Small intestine (tissue), 7 donors: ENCODE measurements around the gene RFLNA. TPM values are rescaled to one million over a fixed set of nuclear protein-coding genes. Genes with fewer than 3 reads are reported as not detected.
A peak's percentile ranks its signal among the peaks of the same experiment; 100 is the strongest.

ENCODE experiments used
- DNase-seq, 2 donors: peaks; one replicate each; pipeline versions ENCODE4 v3.0.0 to v3.0.0-alpha.2; 2013
- FAIRE-seq: peaks from 2 replicates; lab custom pipeline; 2012; peaks lifted over from hg19 to GRCh38; lab: Jason Lieb, UNC
- H3K27ac ChIP-seq, 3 donors: one replicate each; pipeline ENCODE4 v1.5.1; 2013; ENCODE audit warnings: low read length in 2 of 3, mild to moderate bottlenecking in 2 of 3, control low read depth in 1 of 3, inconsistent platforms in 1 of 3, low read depth in 1 of 3, moderate library complexity in 1 of 3
- H3K27me3 ChIP-seq, 3 donors: one replicate each; pipeline ENCODE4 v1.6.1; 2013; ENCODE audit warnings: low read length in 3 of 3, inconsistent platforms in 1 of 3; ENCODE audit not compliant: control insufficient read depth in 3 of 3, insufficient read depth in 3 of 3
- H3K36me3 ChIP-seq, 3 donors: one replicate each; pipeline ENCODE4 v1.6.1; 2013; ENCODE audit warnings: low read length in 3 of 3, inconsistent platforms in 1 of 3, low read depth in 1 of 3, mild to moderate bottlenecking in 1 of 3, moderate library complexity in 1 of 3; ENCODE audit not compliant: control insufficient read depth in 3 of 3, insufficient read depth in 2 of 3
- H3K4me1 ChIP-seq, 3 donors: one replicate each; pipeline ENCODE4 v1.6.1; 2013; ENCODE audit warnings: low read length in 2 of 3, inconsistent platforms in 1 of 3, low read depth in 1 of 3, mild to moderate bottlenecking in 1 of 3, moderate library complexity in 1 of 3; ENCODE audit not compliant: control insufficient read depth in 3 of 3, insufficient read depth in 2 of 3
- H3K4me3 ChIP-seq, 3 donors: one replicate each; pipeline ENCODE4 v1.5.1; 2013; ENCODE audit warnings: low read length in 3 of 3, control low read depth in 1 of 3, inconsistent platforms in 1 of 3, low read depth in 1 of 3, mild to moderate bottlenecking in 1 of 3, moderate library complexity in 1 of 3
- H3K9me3 ChIP-seq, 2 donors: one replicate each; pipeline ENCODE4 v1.6.1; 2013; ENCODE audit warnings: low read depth in 1 of 2, low read length in 1 of 2; ENCODE audit not compliant: control insufficient read depth in 2 of 2, insufficient read depth in 1 of 2
- WGBS, 3 donors: extraction: QIAGEN DNeasy Blood & Tissue Kit; methylation state at CpG; one replicate each; pipeline ENCODE4 v1.1.7; 2013; 5-methylcytosine and 5-hydroxymethylcytosine counted together
- polyA plus RNA-seq, 4 donors: library from polyadenylated mRNA; stranded (reverse) in 3 of 4; unstranded in 1 of 4; fragments of 200-250 nt in 3 of 4; fragments of 120-200 nt in 1 of 4; gene quantifications; one replicate each; pipeline versions ENCODE4 v1.2.1 to v1.2.3, GENCODE V29; 2013
- donor health status: healthy with polysubstance abuse.
- donor health status: control.
- donor health status: control.
- donor health status: Bipolar disorder and iron deficiency.
- donor health status: healthy.

Gene RFLNA
- polyA plus RNA-seq, 4 donors, result 15.9 to 92.7 (median 28.3) TPM

DNA sequence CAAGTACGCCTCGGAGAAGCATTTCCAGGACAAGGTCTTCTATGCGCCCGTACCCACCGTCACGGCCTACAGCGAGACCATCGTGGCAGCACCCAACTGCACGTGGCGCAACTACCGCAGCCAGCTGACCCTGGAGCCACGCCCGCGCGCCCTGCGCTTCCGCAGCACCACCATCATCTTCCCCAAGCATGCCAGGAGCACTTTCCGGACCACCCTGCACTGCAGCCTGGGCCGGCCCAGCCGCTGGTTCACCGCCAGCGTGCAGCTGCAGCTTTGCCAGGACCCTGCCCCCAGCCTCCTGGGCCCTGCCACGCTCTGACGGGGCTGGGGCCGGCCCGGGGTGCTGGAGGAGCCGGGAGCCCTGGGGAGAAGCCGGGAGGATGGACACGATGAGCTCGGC is 19.3 kb downstream of the RFLNA start:
- 90 to 95% (median 94%) methylated on average over 28 to 30 of the region's 30 CpGs for WGBS, 3 donors
- FAIRE-seq, result no peak
- no peak for DNase-seq
- Histone ChIP-seq H3K27me3 (no peaks in the 10 kb centered on the region), H3K9me3 (no peaks in the 10 kb centered on the region), H3K4me3 (no peak overlapping the region), H3K36me3 (peaks cover 0 to 82% (median 0%) of the 10 kb centered on the region in 3 donors), H3K27ac (no peak overlapping the region), H3K4me1 (peaks cover 0 to 3% (median 0%) of the 10 kb centered on the region in 3 donors)

DNA sequence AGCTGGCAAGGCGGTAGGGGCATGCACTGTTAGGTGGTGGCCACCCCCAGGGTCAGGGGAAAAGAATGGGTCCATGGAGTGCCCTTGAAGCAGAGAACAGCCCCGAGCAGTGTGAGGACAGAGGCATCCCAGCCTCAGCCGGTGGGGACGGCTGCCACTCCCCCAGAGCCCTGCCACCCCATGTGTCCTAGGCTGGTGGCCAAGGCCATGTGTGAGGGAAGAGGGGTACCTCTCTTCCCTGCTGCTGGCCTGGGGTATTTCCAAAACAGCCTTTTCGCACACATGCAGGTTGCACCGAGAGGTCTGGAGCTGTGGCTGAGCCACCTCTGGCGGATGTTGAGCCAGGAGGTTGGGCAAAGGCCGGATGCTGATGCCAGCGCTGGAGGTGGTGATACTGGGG is 19.9 kb downstream of the RFLNA start:
- Histone ChIP-seq H3K9me3 (no peaks in the 10 kb centered on the region), H3K4me1 (peaks cover 0 to 3% (median 0%) of the 10 kb centered on the region in 3 donors), H3K27ac (no peak overlapping the region), H3K36me3 (peaks cover 0 to 77% (median 0%) of the 10 kb centered on the region in 3 donors), H3K4me3 (no peak overlapping the region), H3K27me3 (no peaks in the 10 kb centered on the region)
- 76 to 84% (median 79%) methylated on average over 8 to 9 of the region's 9 CpGs for WGBS, 3 donors
- FAIRE-seq (no peak), DNase-seq (no peak)

- 82 to 87% (median 85%) methylated on average over 16 to 17 of the region's 17 CpGs for WGBS, 3 donors
- H3K4me1 ChIP-seq, result peaks cover 0 to 3% (median 0%) of the 10 kb centered on the region in 3 donors
- FAIRE-seq (no peak), DNase-seq (no peak)
- no peak overlapping the region for H3K4me3 ChIP-seq
- H3K27me3 ChIP-seq, result no peaks in the 10 kb centered on the region
- H3K27ac ChIP-seq, result no peak overlapping the region
- peaks cover 0 to 69% (median 0%) of the 10 kb centered on the region in 3 donors for H3K36me3 ChIP-seq
- H3K9me3 ChIP-seq, result no peaks in the 10 kb centered on the region
Observed at GRCh38 chr12:124315372-124316044, 20.6 kb downstream of the RFLNA start.

DNA sequence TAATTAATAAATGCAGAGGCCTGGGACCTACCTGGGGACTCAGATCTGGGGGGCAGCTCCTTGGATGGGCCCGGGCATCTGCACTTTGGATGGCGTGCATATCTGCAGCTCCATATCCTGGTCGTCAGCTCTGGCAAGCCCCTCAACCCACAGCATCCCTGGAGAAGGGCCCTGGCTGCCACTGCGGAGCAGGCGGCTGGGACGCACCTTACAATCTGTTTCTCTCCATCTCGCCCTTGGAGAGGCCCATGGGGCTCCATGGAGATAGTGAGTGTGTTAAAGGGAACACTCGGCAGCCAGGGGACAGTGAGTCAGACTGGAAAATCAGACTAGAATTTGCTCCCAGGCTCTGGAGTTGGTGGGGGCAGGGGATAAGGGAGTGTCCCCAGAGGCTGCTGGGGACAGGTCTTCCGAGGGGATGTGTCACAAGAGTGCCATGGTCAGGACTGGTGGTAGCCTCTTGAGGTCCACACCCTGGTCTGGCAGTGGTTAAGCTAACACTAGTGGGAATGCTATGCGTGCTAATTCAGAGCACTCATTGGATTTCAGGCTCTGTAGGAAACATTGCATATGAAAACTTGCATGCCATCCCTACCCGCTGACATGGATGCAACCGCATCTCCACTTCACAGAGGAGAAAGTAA is 21.5 kb downstream of the RFLNA start:
- Histone ChIP-seq H3K27me3 (no peaks in the 10 kb centered on the region), H3K9me3 (no peaks in the 10 kb centered on the region), H3K36me3 (peaks cover 0 to 61% (median 0%) of the 10 kb centered on the region in 3 donors), H3K4me3 (no peak overlapping the region), H3K27ac (no peak overlapping the region), H3K4me1 (peaks cover 0 to 3% (median 0%) of the 10 kb centered on the region in 3 donors)
- WGBS, 3 donors, result 78 to 90% (median 85%) methylated on average over 12 of the region's 12 CpGs
- FAIRE-seq (no peak), DNase-seq (no peak)

GRCh38 chr12:124317400-124317799 is 22.5 kb downstream of the RFLNA start:
- no peaks in the 10 kb centered on the region for H3K9me3 ChIP-seq
- H3K4me3 ChIP-seq, result no peak overlapping the region
- DNase-seq, result no peak
- no peaks in the 10 kb centered on the region for H3K27me3 ChIP-seq
- no peak for FAIRE-seq
- H3K4me1 ChIP-seq, result peaks cover 0 to 3% (median 0%) of the 10 kb centered on the region in 3 donors
- H3K27ac ChIP-seq, result no peak overlapping the region
- 75 to 87% (median 80%) methylated on average over 12 of the region's 12 CpGs for WGBS, 3 donors
- H3K36me3 ChIP-seq, result peaks cover 0 to 54% (median 0%) of the 10 kb centered on the region in 3 donors

GRCh38 chr12:124318278-124319020 is 23.6 kb downstream of the RFLNA start:
- Histone ChIP-seq H3K9me3 (peaks cover 0 to 2% of the 10 kb centered on the region in 2 donors), H3K4me1 (peaks cover 0 to 3% (median 0%) of the 10 kb centered on the region in 3 donors), H3K4me3 (no peak overlapping the region), H3K27ac (no peak overlapping the region), H3K27me3 (no peaks in the 10 kb centered on the region), H3K36me3 (peaks cover 0 to 48% (median 0%) of the 10 kb centered on the region in 3 donors)
- 68 to 75% (median 73%) methylated on average over 25 of the region's 25 CpGs for WGBS, 3 donors
- DNase-seq (no peak), FAIRE-seq (no peak)

- no peak for FAIRE-seq
- Histone ChIP-seq H3K36me3 (peaks cover 5 to 46% (median 6%) of the 10 kb centered on the region in 3 donors), H3K27me3 (no peaks in the 10 kb centered on the region), H3K27ac (no peak overlapping the region), H3K9me3 (peaks cover 0 to 13% of the 10 kb centered on the region in 2 donors), H3K4me3 (no peak overlapping the region), H3K4me1 (peaks cover 0 to 3% (median 0%) of the 10 kb centered on the region in 3 donors)
- DNase-seq, result no peak
- WGBS, 3 donors, result 67 to 79% (median 71%) methylated on average over 11 of the region's 11 CpGs
Observed at GRCh38 chr12:124319368-124320050, 24.6 kb downstream of the RFLNA start.

- no peak overlapping the region for H3K4me3 ChIP-seq
- DNase-seq (peak; percentile 52 to 67), FAIRE-seq (no peak)
- peaks cover 13 to 46% (median 17%) of the 10 kb centered on the region in 3 donors for H3K36me3 ChIP-seq
- H3K27me3 ChIP-seq, result no peaks in the 10 kb centered on the region
- H3K4me1 ChIP-seq, result peaks cover 0 to 3% (median 0%) of the 10 kb centered on the region in 3 donors
- no peak overlapping the region for H3K27ac ChIP-seq
- peaks cover 0 to 17% of the 10 kb centered on the region in 2 donors for H3K9me3 ChIP-seq
- 23 to 33% (median 27%) methylated on average over 6 of the region's 6 CpGs for WGBS, 3 donors
Observed at GRCh38 chr12:124321040-124321481, 26.2 kb downstream of the RFLNA start.
